Pancreas (tissue), 10 donors: ENCODE results near the gene AKR7A3. TPM values are rescaled to one million over a fixed set of nuclear protein-coding genes. Genes with fewer than 3 reads are reported as not detected.

Experiments used
- ATAC-seq, 4 donors: fragments of 200-7000 bp; cut with Tn5 transposase; one replicate each; pipeline versions ENCODE4 v1.8.0 to v1.9.1; 2020; ENCODE audit warnings: mild to moderate bottlenecking in 4 of 4, moderate library complexity in 4 of 4
- DNase-seq, 6 donors: peaks; one replicate each; pipeline ENCODE4 v3.0.0-alpha.2; 2020
- FAIRE-seq: peaks from 2 replicates; lab custom pipeline; 2012; peaks lifted over from hg19 to GRCh38; lab: Jason Lieb, UNC
- H3K27ac ChIP-seq, 4 donors: fragments of 200-600 bp; sonication (generic); 1 replicate in 3 of 4; 2 replicates in 1 of 4; pipeline versions ENCODE4 v1.5.0 to v1.8.0; 2020
- H3K27me3 ChIP-seq, 4 donors: fragments of 200-600 bp; one replicate each; pipeline ENCODE4 v1.8.0; 2021
- H3K36me3 ChIP-seq, 3 donors: fragments of 200-600 bp; sonication (generic) in 1 of 3; one replicate each; pipeline versions ENCODE4 v1.5.0 to v1.8.0; 2020 to 2021
- H3K4me1 ChIP-seq, 3 donors: fragments of 200-600 bp; one replicate each; pipeline ENCODE4 v1.8.0; 2021
- H3K4me3 ChIP-seq, 4 donors: fragments of 200-600 bp; sonication (generic) in 2 of 4; one replicate each; pipeline versions ENCODE4 v1.5.0 to v1.8.0; 2020 to 2021
- H3K9me3 ChIP-seq, 4 donors: fragments of 200-600 bp; one replicate each; pipeline ENCODE4 v1.8.0; 2021
- WGBS, 2 donors: extraction: QIAGEN DNeasy Blood & Tissue Kit; methylation state at CpG; one replicate each; pipeline ENCODE4 v1.1.7; 2013; 5-methylcytosine and 5-hydroxymethylcytosine counted together
- intact Hi-C, 3 donors: fragments of 100-400 bp; cut with DNase I; formaldehyde crosslinking; loops; one replicate each; pipeline versions ENCODE4 v1.11.1 to v1.14.2; 2022
- polyA plus RNA-seq, 2 donors: library from polyadenylated mRNA; stranded (reverse); fragments of 200-250 nt; gene quantifications; one replicate each; pipeline ENCODE4 v1.2.3, GENCODE V29; 2013
- total RNA-seq, 6 donors: library from RNA; stranded (reverse); fragmentation: NEBNext Ultra II Directional in 4 of 6; extraction: Animal tissue kit (Norgen Biotek cat#: 25700) in 4 of 6; gene quantifications; one replicate each; pipeline versions ENCODE4 v1.2.1 to v1.2.4, GENCODE V29; 2021 to 2023
- TF ChIP-seq, protein P1 (sequence below), 4 donors: fragments of 200-600 bp; sonication (generic) in 3 of 4; IDR thresholded peaks; one replicate each; pipeline versions ENCODE4 v1.5.0 to v1.8.0; 2021; ENCODE audit warnings: antibody characterized with exemption in 4 of 4
- donor health status: healthy with polysubstance abuse.
- donor health status: DM: no; HTN: no; CAD: no; lungs with moderate emphysema.
- donor health status: DM: no; HTN: no; CAD: no.
- donor health status: control.
- donor health status: control.
- donor health status: Bipolar disorder and iron deficiency.
- donor health status: DM: yes; HTN: yes; CAD: no.
- donor health status: DM: no; HTN: no; CAD: no.
- donor health status: DM: no; HTN: no; CAD: no.
- donor health status: DM: yes; HTN: yes; CAD: no.

AKR7A3 gene
- total and polyA plus RNA-seq, 8 donors: 3.0 to 328 (median 221) TPM

DNA sequence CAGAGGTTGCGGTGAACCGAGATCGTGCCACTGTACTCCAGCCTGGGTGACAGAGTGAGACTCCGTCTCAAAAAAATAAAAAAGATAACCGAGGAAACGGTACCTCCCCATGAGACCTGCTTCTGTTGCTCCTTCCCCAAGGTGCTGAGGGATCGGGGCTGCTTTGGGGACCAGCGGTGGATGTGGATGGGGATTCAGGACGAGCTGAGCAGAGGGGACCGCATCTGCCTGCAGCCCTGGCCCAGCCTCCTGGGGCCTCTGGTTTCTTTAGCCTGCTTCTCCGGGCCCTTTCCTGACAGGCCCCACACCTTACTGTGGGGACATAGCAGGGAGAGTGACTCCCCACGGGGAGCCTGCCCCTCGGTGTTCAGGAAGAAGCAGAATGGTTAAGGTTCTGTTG lies 40.6 kb upstream of the AKR7A3 start:
- no peaks in the 10 kb centered on the region for H3K9me3 ChIP-seq
- H3K27ac ChIP-seq: no peak overlapping the region
- 89 to 94% methylated on average over 13 of the region's 13 CpGs for WGBS, 2 donors
- FAIRE-seq (no peak), ATAC-seq (no peak), DNase-seq (no peak)
- H3K4me1 ChIP-seq: no peaks in the 10 kb centered on the region
- H3K4me3 ChIP-seq: no peak overlapping the region
- no peaks in the 10 kb centered on the region for H3K27me3 ChIP-seq
- peaks cover 0 to 40% (median 3%) of the 10 kb centered on the region in 3 donors for H3K36me3 ChIP-seq
- intact Hi-C loops: no loop called here
- TF ChIP-seq, protein P1, sequence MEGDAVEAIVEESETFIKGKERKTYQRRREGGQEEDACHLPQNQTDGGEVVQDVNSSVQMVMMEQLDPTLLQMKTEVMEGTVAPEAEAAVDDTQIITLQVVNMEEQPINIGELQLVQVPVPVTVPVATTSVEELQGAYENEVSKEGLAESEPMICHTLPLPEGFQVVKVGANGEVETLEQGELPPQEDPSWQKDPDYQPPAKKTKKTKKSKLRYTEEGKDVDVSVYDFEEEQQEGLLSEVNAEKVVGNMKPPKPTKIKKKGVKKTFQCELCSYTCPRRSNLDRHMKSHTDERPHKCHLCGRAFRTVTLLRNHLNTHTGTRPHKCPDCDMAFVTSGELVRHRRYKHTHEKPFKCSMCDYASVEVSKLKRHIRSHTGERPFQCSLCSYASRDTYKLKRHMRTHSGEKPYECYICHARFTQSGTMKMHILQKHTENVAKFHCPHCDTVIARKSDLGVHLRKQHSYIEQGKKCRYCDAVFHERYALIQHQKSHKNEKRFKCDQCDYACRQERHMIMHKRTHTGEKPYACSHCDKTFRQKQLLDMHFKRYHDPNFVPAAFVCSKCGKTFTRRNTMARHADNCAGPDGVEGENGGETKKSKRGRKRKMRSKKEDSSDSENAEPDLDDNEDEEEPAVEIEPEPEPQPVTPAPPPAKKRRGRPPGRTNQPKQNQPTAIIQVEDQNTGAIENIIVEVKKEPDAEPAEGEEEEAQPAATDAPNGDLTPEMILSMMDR (IDR thresholded peaks at IDR 0.05): no peak

- Histone ChIP-seq H3K36me3 (peaks cover 0 to 46% (median 3%) of the 10 kb centered on the region in 3 donors), H3K4me3 (no peak overlapping the region)
These were observed 39.9 kb upstream of the AKR7A3 start for GRCh38 chr1:19328486-19328885.

GRCh38 chr1:19327736-19328135 lies 39.2 kb upstream of the AKR7A3 start:
- TF ChIP-seq, protein P1 (IDR thresholded peaks at IDR 0.05): no peak
- Histone ChIP-seq H3K9me3 (no peaks in the 10 kb centered on the region), H3K27me3 (no peaks in the 10 kb centered on the region), H3K36me3 (peaks cover 0 to 46% (median 3%) of the 10 kb centered on the region in 3 donors), H3K4me3 (no peak overlapping the region), H3K4me1 (no peaks in the 10 kb centered on the region), H3K27ac (no peak overlapping the region)
- DNase-seq (no peak), FAIRE-seq (no peak), ATAC-seq (no peak)
- intact Hi-C loops: no loop called here
- WGBS, 2 donors: 89 to 93% methylated on average over 9 of the region's 9 CpGs

More at GRCh38 chr1:19328486-19328885, 39.9 kb upstream of the AKR7A3 start:
- H3K9me3 ChIP-seq: no peaks in the 10 kb centered on the region
- FAIRE-seq (no peak), ATAC-seq (no peak), DNase-seq (no peak)
- H3K27ac ChIP-seq: no peak overlapping the region
- intact Hi-C loops: no loop called here
- WGBS, 2 donors: 95 to 98% methylated on average over 18 of the region's 18 CpGs
- no peaks in the 10 kb centered on the region for H3K27me3 ChIP-seq
- TF ChIP-seq, protein P1 (IDR thresholded peaks at IDR 0.05): no peak
- no peaks in the 10 kb centered on the region for H3K4me1 ChIP-seq

- TF ChIP-seq, protein P1 (IDR thresholded peaks at IDR 0.05): no peak
- ATAC-seq (no peak), FAIRE-seq (no peak), DNase-seq (no peak)
- Histone ChIP-seq H3K36me3 (peaks cover 0 to 46% (median 3%) of the 10 kb centered on the region in 3 donors), H3K27me3 (no peaks in the 10 kb centered on the region), H3K9me3 (no peaks in the 10 kb centered on the region), H3K4me1 (no peaks in the 10 kb centered on the region), H3K27ac (no peak overlapping the region), H3K4me3 (no peak overlapping the region)
- 88 to 92% methylated on average over 16 of the region's 16 CpGs for WGBS, 2 donors
- intact Hi-C loops: no loop called here
These were observed 38.7 kb upstream of the AKR7A3 start for GRCh38 chr1:19327301-19327700.

DNA sequence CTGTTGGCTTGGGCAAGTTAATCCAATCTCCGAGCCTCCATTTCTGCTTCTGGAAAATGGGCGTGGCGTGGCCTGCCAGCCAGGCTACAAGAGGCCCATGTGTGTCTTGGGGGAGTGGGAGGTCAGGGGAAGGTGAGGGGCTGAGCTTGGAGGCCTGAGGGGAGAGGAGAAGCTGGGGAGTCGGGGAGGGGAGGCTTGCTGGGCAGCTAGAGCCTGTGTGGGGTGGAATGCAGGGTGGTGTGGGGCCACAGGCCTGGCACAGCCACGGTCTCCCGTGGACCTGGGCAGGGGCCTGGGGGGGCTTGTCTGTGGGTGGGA lies 38.1 kb upstream of the AKR7A3 start:
- H3K9me3 ChIP-seq: no peaks in the 10 kb centered on the region
- ATAC-seq (no peak), FAIRE-seq (no peak), DNase-seq (peak in 1 of 6 donors; percentile 45)
- H3K27me3 ChIP-seq: no peaks in the 10 kb centered on the region
- no peak overlapping the region for H3K4me3 ChIP-seq
- H3K27ac ChIP-seq: no peak overlapping the region
- WGBS, 2 donors: 90 to 93% methylated on average over 6 of the region's 6 CpGs
- peaks cover 0 to 46% (median 3%) of the 10 kb centered on the region in 3 donors for H3K36me3 ChIP-seq
- no peaks in the 10 kb centered on the region for H3K4me1 ChIP-seq
- intact Hi-C loops: no loop called here
- TF ChIP-seq, protein P1 (IDR thresholded peaks at IDR 0.05): no peak
